Stomach (tissue), 9 donors: ENCODE results near the gene SMAD3. TPM values are rescaled to one million over a fixed set of nuclear protein-coding genes. Genes with fewer than 3 reads are reported as not detected.
A peak's percentile ranks its signal among the peaks of the same experiment; 100 is the strongest.

ENCODE experiments used
- DNase-seq, 2 donors: peaks; one replicate each; pipeline versions ENCODE4 v3.0.0 to v3.0.0-alpha.2; 2013 to 2019
- H3K27ac ChIP-seq, 5 donors: fragments of 200-600 bp in 4 of 5; sonication (generic) in 4 of 5; one replicate each; pipeline ENCODE4 v1.5.1; 2013 to 2019; ENCODE audit warnings: mild to moderate bottlenecking in 1 of 5, moderate library complexity in 1 of 5
- H3K27me3 ChIP-seq, 3 donors: fragments of 200-600 bp; sonication (generic); one replicate each; pipeline ENCODE4 v1.5.1; 2017 to 2019; ENCODE audit warnings: mixed run types in 1 of 3
- H3K36me3 ChIP-seq, 4 donors: fragments of 200-600 bp; sonication (generic); 1 replicate in 3 of 4; 2 replicates in 1 of 4; pipeline ENCODE4 v1.5.1; 2016 to 2019
- H3K4me1 ChIP-seq, 4 donors: fragments of 200-600 bp; sonication (generic); one replicate each; pipeline ENCODE4 v1.5.1; 2016 to 2019
- H3K4me3 ChIP-seq, 4 donors: fragments of 200-600 bp; sonication (generic) in 3 of 4; one replicate each; pipeline ENCODE4 v1.5.1; 2016 to 2019; ENCODE audit warnings: mild to moderate bottlenecking in 1 of 4
- H3K9me3 ChIP-seq, 4 donors: fragments of 200-600 bp; sonication (generic); one replicate each; pipeline ENCODE4 v1.5.1; 2016 to 2019
- CTCF ChIP-seq, 7 experiments: fragments of 450-650 bp in 4 of 7; fragments of 200-600 bp in 3 of 7; sonication (generic) in 3 of 7; IDR thresholded peaks; one replicate each; pipeline ENCODE4 v1.5.1; 2016 to 2019; ENCODE audit warnings: antibody characterized with exemption in 7 of 7, control low read depth in 2 of 7, mild to moderate bottlenecking in 1 of 7
- EP300 ChIP-seq: sonication (generic); formaldehyde crosslinking; IDR thresholded peaks from one replicate; pipeline ENCODE4 v1.6.1; 2017; ENCODE audit warnings: antibody characterized with exemption
- POLR2A ChIP-seq, 4 donors: fragments of 450-650 bp; IDR thresholded peaks; one replicate each; pipeline ENCODE4 v1.6.1; 2016; ENCODE audit warnings: antibody characterized with exemption in 4 of 4, control low read depth in 2 of 4, mild to moderate bottlenecking in 1 of 4, moderate library complexity in 1 of 4
- POLR2AphosphoS5 ChIP-seq, 3 donors: sonication (generic); formaldehyde crosslinking; IDR thresholded peaks; one replicate each; pipeline ENCODE4 v1.6.1; 2016; ENCODE audit warnings: antibody characterized with exemption in 3 of 3
- WGBS, 5 donors: extraction: QIAGEN DNeasy Blood & Tissue Kit in 3 of 5; methylation state at CpG; one replicate each; pipeline versions ENCODE4 v1.1.5 to v1.1.7; 2013 to 2018; 5-methylcytosine and 5-hydroxymethylcytosine counted together
- intact Hi-C: fragments of 100-400 bp; cut with DNase I; formaldehyde crosslinking; loops from one replicate; pipeline ENCODE4 v1.15.1; 2023; ENCODE audit warnings: low total_unique reads
- polyA plus RNA-seq, 3 donors: library from polyadenylated mRNA; stranded (reverse); fragments of 200-250 nt; gene quantifications; one replicate each; pipeline ENCODE4 v1.2.3, GENCODE V29; 2013
- total RNA-seq, 5 donors: library from RNA; depleted of rRNA; stranded (reverse); fragments of >200 nt; gene quantifications; one replicate each; pipeline versions ENCODE4 v1.1.0 to v1.2.3, GENCODE V29; 2014 to 2016
- donor health status: healthy with polysubstance abuse.
- donor health status: Bipolar disorder and iron deficiency.
- donor health status: healthy.

SMAD3 gene
- total and polyA plus RNA-seq, 8 donors: 6.8 to 103 (median 27.5) TPM

- no peak for DNase-seq
- intact Hi-C loops: no loop called here
- TF ChIP-seq EP300 (no peak), CTCF (IDR thresholded peaks at IDR 0.05) (no peak), POLR2A (IDR thresholded peaks at IDR 0.05) (no peak), POLR2AphosphoS5 (IDR thresholded peaks at IDR 0.05) (no peak)
These were observed 42.8 kb upstream of the SMAD3 start for GRCh38 chr15:67022587-67023105.

GRCh38 chr15:67023517-67024313 lies 41.7 kb upstream of the SMAD3 start:
- H3K36me3 ChIP-seq: no peaks in the 10 kb centered on the region
- WGBS, 5 donors: 80 to 96% (median 90%) methylated on average over 7 of the region's 7 CpGs
- no peaks in the 10 kb centered on the region for H3K27me3 ChIP-seq
- DNase-seq: no peak
- no peak overlapping the region for H3K4me3 ChIP-seq
- no peak for TF ChIP-seq CTCF (IDR thresholded peaks at IDR 0.05)
- no peak for TF ChIP-seq POLR2AphosphoS5 (IDR thresholded peaks at IDR 0.05)
- TF ChIP-seq POLR2A (IDR thresholded peaks at IDR 0.05): no peak
- TF ChIP-seq EP300: no peak
- H3K9me3 ChIP-seq: no peaks in the 10 kb centered on the region
- H3K27ac ChIP-seq: peak overlapping the region in 3 of 5 donors; percentile 70 to 79 (median 74)
- intact Hi-C loops: no loop called here
- H3K4me1 ChIP-seq: peaks cover 29 to 41% (median 34%) of the 10 kb centered on the region in 4 donors

More at GRCh38 chr15:67022587-67023105, 42.8 kb upstream of the SMAD3 start:
- no peaks in the 10 kb centered on the region for H3K9me3 ChIP-seq
- no peaks in the 10 kb centered on the region for H3K36me3 ChIP-seq
- H3K27ac ChIP-seq: no peak overlapping the region
- H3K27me3 ChIP-seq: no peaks in the 10 kb centered on the region
- no peak overlapping the region for H3K4me3 ChIP-seq
- peaks cover 29 to 41% (median 34%) of the 10 kb centered on the region in 4 donors for H3K4me1 ChIP-seq

- H3K27ac ChIP-seq: peak overlapping the region in 4 of 5 donors; percentile 67 to 79 (median 72)
- DNase-seq: peak; percentile 76 to 93
- peaks cover 29 to 41% (median 34%) of the 10 kb centered on the region in 4 donors for H3K4me1 ChIP-seq
- no peaks in the 10 kb centered on the region for H3K9me3 ChIP-seq
- TF ChIP-seq EP300 (no peak), POLR2AphosphoS5 (IDR thresholded peaks at IDR 0.05) (peak; percentile 68 to 95 (median 87)), POLR2A (IDR thresholded peaks at IDR 0.05) (no peak)
- H3K36me3 ChIP-seq: no peaks in the 10 kb centered on the region
- no peak overlapping the region for H3K4me3 ChIP-seq
- intact Hi-C loops: no loop called here
- WGBS, 5 donors: 30 to 52% (median 37%) methylated on average over 6 of the region's 6 CpGs
- H3K27me3 ChIP-seq: no peaks in the 10 kb centered on the region
These were observed 40.9 kb upstream of the SMAD3 start for GRCh38 chr15:67024314-67024997.

GRCh38 chr15:67024998-67025368 lies 40.4 kb upstream of the SMAD3 start:
- H3K4me3 ChIP-seq: no peak overlapping the region
- H3K27ac ChIP-seq: peak overlapping the region; percentile 7 to 79 (median 70)
- intact Hi-C loops: no loop called here
- no peaks in the 10 kb centered on the region for H3K27me3 ChIP-seq
- TF ChIP-seq POLR2AphosphoS5 (IDR thresholded peaks at IDR 0.05): no peak
- TF ChIP-seq EP300: no peak
- no peak for TF ChIP-seq POLR2A (IDR thresholded peaks at IDR 0.05)
- TF ChIP-seq CTCF (IDR thresholded peaks at IDR 0.05): no peak
- H3K36me3 ChIP-seq: no peaks in the 10 kb centered on the region
- 56 to 81% (median 70%) methylated on average over 3 of the region's 3 CpGs for WGBS, 5 donors
- DNase-seq: no peak
- H3K9me3 ChIP-seq: no peaks in the 10 kb centered on the region
- peaks cover 29 to 41% (median 34%) of the 10 kb centered on the region in 4 donors for H3K4me1 ChIP-seq
